G401.6 (cell line): ENCODE results near the gene PADI4.

ENCODE experiments used
- FAIRE-seq: peaks from 2 replicates; lab custom pipeline; 2012; peaks lifted over from hg19 to GRCh38; lab: Jason Lieb, UNC

Gene PADI4

GRCh38 chr1:17282836-17283235 is 25.2 kb upstream of the PADI4 start:
- FAIRE-seq = no peak

GRCh38 chr1:17286646-17287045 is 21.4 kb upstream of the PADI4 start:
- FAIRE-seq = no peak

GRCh38 chr1:17287130-17287776 is 20.7 kb upstream of the PADI4 start:
- FAIRE-seq = no peak

- FAIRE-seq = no peak
Observed at GRCh38 chr1:17289721-17290120, 18.3 kb upstream of the PADI4 start.

GRCh38 chr1:17290553-17290952 is 17.4 kb upstream of the PADI4 start:
- no peak for FAIRE-seq

- no peak for FAIRE-seq
Observed at GRCh38 chr1:17292299-17293160, 15.5 kb upstream of the PADI4 start.

- no peak for FAIRE-seq
Observed at GRCh38 chr1:17293681-17294425, 14.1 kb upstream of the PADI4 start.

- no peak for FAIRE-seq
Observed at GRCh38 chr1:17295292-17295691, 12.7 kb upstream of the PADI4 start.

- no peak for FAIRE-seq
Observed at GRCh38 chr1:17296086-17296485, 11.9 kb upstream of the PADI4 start.

- FAIRE-seq = no peak
Observed at GRCh38 chr1:17297991-17298390, 10.0 kb upstream of the PADI4 start.

GRCh38 chr1:17301767-17302166 is 6.2 kb upstream of the PADI4 start:
- no peak for FAIRE-seq

- no peak for FAIRE-seq
Observed at GRCh38 chr1:17304151-17304825, 3.7 kb upstream of the PADI4 start.

GRCh38 chr1:17304826-17305175 is 3.2 kb upstream of the PADI4 start:
- no peak for FAIRE-seq

GRCh38 chr1:17305576-17306095 is 2.4 kb upstream of the PADI4 start:
- FAIRE-seq = no peak

- FAIRE-seq = no peak
Observed at GRCh38 chr1:17306407-17306806, 1.6 kb upstream of the PADI4 start.

GRCh38 chr1:17306921-17307320 is 1.1 kb upstream of the PADI4 start:
- no peak for FAIRE-seq

GRCh38 chr1:17307329-17307728 is 668 bp upstream of the PADI4 start:
- FAIRE-seq = no peak

- no peak for FAIRE-seq
Observed at GRCh38 chr1:17308593-17308992, 596 bp downstream of the PADI4 start.

GRCh38 chr1:17309426-17310067 is 1.6 kb downstream of the PADI4 start:
- no peak for FAIRE-seq

GRCh38 chr1:17310068-17310640 is 2.2 kb downstream of the PADI4 start:
- FAIRE-seq = no peak

GRCh38 chr1:17313530-17314309 is 5.7 kb downstream of the PADI4 start:
- FAIRE-seq = no peak
